Measurements from ENCODE around the gene SLC22A8.
"Not testable (repeated sequence)": the region's sequence is repeated elsewhere in the genome, so short reads cannot be mapped to it uniquely, and the experiment has no call there.

The SLC22A8 gene

DNA sequence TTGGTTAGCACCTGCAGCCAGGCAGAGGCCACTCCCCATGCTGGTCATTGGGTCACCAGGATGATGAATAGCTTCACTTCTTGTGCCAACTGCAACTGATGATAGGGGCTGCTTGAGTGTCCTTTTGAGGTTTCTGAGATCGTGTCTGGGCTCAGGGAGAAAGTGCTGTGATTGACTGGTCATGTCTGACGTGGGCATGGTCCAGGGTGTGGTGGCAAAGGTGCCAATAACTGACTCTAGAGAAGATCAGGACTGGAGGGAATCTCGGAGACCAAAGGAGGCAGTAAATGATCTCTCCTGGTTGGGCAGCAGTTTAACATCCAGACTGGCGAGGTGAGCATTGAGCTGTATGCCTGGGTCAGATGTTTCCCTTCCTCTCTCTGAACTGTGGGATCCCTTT, 20.9 kb downstream of the SLC22A8 start:
- no peak overlapping the region for H3K4me3 ChIP-seq (ENCODE audit: low read depth, low read length)

DNA sequence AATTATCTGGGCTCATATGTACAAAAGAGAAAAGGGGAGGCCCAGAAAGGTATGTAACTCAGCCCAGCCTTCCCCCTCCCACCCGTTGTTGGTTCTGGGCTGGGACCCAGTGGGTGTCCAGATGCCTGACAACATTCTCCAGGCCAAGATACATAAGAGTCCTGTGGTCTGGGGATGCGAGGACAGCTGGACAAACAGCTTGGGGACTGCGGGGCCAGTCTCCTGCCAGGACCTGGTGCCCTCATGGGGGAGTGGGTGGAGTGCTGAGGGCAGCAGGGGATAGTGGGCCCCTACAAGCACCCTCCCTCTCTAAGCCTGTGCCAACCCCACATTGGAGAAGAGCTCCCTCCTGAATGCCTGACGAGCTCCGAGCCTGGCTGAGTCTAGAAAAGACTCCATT, 27.4 kb downstream of the SLC22A8 start:
- H3K4me3 ChIP-seq (ENCODE audit: low read depth, low read length), result no peak overlapping the region

DNA sequence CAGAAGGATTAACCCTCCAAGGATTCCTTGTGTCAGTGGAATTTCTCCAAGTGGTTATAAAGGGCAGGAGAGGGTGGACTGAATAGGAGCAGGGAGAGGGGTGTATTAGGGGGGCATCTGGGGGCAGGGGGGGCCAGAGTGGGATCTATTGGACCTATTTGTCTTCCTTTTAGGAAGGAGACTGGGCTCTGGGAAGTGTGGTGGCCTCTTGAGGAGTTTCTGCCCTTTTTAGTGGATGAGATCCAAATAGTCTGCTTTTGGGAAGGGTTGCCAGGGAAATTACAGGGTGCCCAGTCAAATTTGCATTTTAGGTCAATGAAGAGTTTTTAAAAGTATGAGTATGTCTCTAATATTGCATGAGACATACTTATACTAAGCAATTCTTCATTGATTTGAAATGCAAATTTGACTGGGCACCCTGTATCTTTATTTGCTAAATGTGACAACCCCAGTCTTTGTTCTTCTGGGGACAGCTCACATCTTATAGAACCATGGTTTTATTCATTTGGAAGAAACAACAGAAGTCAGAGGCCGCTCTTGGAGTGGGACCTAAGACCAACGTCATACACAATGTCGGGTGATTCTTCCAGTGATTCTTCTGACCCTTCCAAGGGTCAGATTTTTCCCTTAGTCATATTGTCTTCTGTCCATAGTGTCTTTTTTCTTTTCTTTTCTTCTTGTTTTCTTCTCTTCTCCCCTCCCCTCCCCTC, 30.4 kb downstream of the SLC22A8 start:
- no peak overlapping the region for H3K4me3 ChIP-seq (ENCODE audit: low read depth, low read length)

DNA sequence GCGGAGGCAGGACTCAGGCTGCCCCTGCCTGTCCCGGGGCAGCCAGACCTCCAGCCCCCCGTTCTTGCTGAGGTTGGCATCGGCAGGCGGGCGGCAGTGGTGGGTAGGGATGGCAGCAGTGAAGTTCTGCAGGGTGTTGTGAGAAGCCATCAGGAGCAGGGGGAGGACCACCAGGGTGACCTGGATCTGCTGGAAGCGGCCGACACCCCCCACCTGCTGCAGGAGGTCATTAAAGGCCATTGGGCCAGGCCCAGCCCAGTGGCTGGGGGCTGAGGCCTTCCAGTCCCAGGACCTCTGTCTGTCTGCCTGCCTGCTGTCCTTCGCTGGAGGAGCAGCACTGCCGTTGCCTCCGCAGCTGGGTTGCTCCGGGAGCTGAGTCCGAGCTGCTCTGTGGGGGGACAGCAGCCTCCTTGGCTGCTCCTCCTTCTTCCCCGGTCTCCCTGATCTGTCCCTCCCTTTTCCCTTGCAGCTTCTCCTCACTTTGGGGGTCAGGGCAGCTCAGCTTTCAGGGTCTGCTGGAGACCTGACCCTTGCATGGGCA, 31.1 kb downstream of the SLC22A8 start, which contains the start of gene SLC22A6:
TSS of gene SLC22A6 (minus strand) at position 517 of the 541 bp plus-strand sequence. CDS start at position 240, 277 bp downstream.
- H3K4me3 ChIP-seq (ENCODE audit: low read depth, low read length), result no peak within 1 kb of the TSS

DNA sequence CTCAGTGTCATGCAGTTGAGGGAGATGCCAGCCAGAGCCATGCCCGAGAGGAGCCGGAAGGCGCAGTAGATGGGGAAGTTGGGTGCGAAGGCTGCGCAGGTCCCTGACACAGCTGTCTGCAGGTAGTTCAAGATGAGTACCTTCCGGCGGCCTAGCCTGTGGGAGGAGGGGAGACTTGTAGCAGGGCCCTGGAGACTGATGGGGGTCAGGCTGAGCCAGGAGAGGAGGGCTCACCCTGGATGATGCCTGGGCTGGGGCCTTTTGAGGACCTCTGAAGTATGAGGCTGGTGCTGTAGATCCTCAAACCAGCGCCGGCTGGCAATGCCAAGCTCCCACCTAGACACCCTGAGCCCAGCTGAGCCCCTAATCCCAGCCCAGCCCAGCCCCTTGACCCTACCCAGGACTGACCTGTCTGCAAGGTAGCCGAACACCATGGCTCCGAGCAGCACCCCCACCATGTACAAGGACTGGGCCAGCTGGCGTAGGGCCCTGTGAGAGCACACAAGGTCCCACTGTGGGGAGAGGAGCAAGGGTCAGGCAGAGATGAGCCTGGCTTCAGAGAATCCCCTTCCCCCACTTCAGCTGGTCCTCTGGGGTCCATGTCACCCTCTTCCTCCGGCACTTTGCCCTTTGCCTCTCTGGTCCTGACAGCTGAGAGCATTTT, 32.0 kb downstream of the SLC22A8 start:
- H3K4me3 ChIP-seq (ENCODE audit: low read depth, low read length), result no peak overlapping the region

DNA sequence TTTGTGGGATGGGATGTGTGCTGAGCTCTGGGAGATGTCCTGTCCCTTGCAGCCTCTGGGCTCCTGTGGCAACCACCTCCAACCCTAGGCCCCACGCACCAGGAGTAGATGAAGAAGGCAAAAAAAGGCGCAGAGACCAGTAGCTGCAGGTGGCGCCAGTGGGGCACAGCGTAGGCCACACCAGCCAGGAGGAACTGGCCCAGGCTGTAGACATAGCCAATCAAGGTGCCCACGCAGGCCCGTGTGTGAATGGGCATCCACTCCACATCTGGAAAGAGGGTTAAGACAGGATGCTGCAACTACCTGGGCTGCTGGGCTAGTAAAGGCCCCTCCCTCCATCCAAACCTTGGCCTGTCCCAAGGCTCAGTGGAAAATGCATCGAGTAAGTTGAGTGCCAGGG, 33.9 kb downstream of the SLC22A8 start:
- no peak overlapping the region for H3K4me3 ChIP-seq (ENCODE audit: low read depth, low read length)

DNA sequence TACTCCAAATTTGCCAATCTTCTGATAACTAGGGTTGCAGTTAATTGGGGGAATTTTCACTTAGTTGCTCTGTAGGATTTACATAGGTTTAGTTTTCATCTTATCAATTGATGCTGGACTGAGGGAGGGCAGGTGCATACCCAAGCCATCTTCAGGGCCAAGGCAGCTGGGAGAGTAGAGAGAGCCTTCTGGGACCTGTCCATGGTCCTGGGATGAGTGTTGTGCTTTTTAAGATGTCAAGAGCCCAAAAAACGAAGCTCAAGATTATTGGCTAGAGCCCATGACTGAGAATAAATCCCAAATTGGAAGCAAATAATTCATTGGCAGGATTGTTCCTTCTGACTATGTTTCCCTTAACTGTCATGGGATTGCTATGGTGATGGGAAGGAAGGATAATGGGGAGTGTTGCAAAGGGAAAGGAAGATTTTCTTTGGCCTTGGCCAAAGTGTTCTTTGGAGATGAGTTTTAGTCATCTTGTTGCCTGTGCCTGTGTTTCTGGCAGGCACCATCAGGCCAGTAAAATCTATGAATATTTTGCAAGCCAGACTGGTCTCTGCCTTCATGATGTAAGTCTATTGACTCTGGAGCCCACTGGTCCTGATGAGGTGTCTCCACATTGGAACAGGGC, 35.4 kb downstream of the SLC22A8 start:
- H3K4me3 ChIP-seq (ENCODE audit: low read depth, low read length), result no peak overlapping the region

DNA sequence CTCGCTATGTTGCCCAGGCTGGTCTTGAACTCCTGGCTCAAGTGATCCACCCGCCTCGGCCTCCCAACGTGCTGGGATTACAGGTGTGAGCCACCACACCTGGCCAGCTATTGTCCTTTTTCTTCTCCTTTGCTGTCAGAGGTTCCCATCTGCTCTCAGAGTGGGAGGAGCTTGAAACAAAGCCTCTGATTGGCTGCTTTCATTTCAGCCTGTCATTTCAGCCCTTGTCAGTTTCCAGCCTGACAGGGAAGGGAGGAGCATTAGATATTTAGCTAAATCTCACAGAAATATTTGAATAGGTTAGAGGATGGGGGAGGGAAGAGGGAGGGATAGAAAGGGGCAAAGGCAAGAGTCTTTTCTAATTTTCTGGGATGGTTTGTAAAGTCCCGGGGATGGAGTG, 39.5 kb downstream of the SLC22A8 start:
- no peak overlapping the region for H3K4me3 ChIP-seq (ENCODE audit: low read depth, low read length)

DNA sequence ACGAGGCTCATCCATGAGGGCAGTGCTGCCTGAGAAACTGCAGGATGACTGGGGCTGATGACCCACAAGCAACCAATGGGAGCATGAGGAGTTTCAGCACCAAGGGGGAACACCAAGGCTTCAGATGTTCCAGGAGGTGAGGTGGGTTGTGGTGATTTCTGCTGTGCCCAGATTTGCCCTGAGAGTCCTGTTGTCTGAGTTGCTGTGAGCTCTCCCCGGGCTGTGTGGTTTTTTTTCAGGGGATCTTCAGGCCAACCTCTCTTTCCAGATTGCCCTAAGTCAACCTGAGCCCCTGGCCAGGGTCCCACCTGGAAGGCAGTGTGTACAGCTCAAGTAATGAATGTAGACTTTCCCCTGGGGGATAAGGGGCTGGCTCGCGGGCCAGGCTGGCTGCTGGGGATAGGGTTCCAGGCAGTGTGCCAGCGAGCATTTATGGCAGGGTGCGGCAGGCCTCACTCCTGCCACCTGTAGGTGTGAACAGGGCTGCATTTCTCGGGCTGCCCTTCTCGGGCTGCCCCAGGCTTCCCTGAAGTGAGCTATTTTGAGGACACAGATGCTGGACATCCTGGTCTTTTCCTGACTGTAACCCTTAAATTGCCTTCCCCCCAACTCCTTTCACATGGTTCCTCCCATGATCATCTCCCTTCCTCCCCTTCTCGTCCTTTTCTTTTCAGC, 40.7 kb downstream of the SLC22A8 start:
- no peak overlapping the region for H3K4me3 ChIP-seq (ENCODE audit: low read depth, low read length)

DNA sequence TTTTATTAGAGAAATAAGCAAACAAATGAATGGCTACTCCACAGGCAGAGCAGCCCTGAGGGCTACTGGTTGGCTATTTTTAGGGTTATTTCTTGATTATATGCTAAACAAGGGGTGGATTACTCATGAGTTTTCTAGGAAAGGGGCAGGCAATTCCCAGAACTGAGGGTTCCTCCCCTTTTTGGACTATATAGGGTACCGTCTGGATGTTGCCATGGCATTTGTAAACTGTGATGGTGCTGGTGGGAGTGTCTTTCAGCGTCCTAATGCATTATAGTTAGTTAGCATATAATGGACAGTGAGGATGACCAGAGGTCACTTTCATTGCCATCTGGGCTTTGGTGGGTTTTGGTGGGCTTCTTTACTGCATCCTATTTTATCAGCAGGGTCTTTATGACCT, 50.1 kb downstream of the SLC22A8 start:
- H3K4me3 ChIP-seq (ENCODE audit: low read depth, low read length), result no peak overlapping the region

DNA sequence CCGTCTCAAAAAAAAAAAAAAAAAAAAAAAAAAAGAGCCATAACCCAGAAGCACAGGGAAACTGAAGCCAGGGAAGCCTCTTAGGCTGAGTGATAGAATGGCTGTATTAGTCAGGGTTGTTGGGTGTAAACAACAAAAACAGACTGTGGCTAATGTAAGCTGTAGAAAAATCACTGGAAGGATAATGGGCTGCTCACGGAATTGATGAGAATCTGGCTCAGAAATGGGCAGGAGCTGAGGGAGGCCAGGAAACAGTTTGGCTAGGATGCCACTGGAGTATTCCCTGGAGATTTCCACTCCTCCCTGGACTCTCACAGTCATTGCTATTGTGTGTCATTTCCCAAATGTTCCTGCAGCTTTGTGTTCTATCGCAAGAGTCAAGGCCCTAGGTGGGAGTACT, 53.2 kb downstream of the SLC22A8 start:
- H3K4me3 ChIP-seq (ENCODE audit: low read depth, low read length), result no peak overlapping the region

DNA sequence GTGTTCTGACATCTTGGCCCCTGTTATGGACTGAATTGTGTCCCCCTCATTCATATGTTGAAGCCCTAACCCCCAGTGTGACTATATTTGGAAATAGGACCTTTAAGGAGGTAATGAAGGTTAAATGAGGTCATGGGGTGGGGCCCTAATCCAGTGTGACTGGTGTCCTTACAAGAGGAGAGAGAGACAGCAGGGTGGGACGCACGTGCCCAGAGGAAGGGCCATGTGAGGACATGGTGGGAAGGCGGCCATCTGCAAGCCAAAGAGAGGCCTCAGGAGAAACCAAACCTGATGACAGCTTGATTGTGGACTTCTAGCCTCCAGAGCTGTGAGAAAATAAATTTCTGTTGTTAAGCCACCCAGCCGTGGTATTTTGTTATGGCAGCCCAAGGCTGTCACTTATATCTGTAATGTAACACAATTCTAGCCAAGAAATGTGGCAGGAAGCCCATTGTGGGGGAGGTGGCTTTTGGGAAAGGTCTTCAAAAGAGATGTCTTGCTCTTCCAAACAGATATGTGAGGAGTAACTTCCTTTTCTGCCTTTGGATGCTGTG, 54.5 kb downstream of the SLC22A8 start:
- H3K4me3 ChIP-seq (ENCODE audit: low read depth, low read length), result no peak overlapping the region

DNA sequence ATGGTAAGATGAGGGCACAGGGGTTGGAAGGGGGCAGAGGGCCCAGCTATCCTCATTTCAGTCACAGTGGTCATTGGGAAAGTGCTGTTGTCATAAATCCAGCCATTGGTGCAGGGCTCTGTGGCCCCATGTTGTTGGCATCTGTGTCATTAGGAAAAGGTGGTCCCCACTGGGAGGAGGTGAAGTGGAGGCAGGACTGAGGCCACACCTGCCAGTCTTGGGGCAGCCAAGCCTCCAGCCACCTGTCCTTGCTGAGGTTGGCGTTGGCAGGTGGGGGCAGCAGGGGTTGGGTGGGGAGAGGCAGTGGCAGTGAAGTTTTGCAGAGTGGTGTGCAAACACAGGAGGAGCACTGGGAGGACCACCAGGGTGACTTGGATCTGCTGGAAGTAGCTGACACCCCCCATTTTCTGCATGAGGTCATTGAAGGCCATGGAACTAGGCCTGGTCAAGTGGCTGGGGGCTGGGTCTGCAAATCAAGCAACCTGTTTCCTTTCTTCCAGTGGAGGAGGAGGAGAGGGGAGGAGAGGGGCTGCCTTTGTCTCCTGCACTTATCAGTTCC, 56.1 kb downstream of the SLC22A8 start:
- no peak overlapping the region for H3K4me3 ChIP-seq (ENCODE audit: low read depth, low read length)

DNA sequence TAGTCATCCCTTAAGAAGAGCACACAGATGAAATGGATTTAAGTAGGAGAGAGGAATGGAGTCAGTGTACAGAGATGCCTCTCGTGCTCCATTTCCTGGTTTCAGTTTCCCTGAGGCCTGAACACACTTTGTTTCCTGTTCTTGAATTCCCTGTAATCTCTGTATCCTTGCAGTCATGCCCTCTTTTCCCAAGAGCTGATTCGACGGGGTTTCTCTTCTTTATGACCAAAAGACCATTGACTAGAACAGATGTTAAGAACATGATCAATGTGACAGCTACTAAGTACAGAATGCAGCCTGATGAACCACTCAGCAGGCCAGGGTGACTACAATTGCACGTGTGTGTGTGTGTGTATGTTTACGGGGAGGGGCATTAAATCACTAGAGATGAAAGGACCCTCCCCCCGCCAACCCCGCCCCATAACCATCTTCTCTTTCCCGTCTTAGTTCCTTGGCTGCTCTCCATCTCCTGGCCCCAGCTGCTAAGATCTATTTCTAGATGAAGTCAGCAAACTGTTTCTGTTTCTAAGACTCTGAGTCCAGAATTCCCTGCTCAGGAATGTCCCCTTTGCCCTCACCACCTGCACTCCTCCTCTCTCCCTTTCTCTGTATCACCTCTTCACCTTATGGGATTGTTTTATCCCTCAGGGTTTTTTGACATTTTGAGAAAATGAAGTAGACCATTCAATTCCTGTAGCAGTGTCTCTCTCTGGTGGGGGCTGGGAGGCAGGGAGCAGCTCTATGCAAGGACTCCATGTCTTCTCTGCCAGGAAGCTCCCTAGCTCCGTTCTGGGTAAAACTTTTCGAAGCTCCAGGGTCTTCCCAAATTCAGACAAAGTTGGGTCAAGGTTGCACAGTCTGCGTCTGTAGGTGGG, 56.9 kb downstream of the SLC22A8 start:
- no peak overlapping the region for H3K4me3 ChIP-seq (ENCODE audit: low read depth, low read length)

DNA sequence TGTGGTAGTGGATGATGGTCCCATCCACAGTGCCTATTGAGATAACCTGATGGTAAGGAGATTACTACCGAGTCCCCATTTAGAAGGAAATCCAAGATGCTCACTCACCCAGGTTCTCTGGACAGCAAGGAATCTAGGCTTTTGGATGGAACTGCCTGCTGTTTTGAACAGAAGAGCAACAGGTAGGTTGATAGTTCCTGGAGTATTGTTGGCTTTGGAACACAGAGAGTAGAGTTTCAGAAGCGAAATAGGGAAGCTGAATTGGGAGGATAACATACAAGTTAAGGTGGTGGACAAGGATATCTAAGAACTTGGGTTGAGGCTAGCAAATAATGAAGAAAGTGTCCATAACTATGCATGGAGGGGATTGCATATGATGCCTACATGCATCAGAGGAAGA, 58.5 kb downstream of the SLC22A8 start:
- no peak overlapping the region for H3K4me3 ChIP-seq (ENCODE audit: low read depth, low read length)

DNA sequence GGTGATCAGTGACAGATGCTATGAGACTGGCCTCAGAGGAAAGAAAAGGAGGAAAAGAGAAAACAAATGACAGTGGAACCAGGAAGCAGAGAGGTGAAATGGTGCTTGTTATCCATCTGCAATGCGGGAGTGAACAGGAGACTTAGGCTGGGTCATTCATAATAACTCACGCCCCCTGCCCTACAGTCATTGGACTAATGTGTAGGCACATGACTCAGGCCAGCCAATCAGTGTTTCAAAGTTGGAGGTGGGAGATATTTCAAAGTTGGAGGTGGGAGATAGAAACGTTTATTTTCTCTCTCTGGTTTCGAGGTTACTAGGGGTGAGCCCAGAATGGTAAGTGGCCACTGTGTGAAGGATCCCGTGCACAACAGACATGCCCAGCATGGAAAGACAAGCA, 61.2 kb downstream of the SLC22A8 start:
- H3K4me3 ChIP-seq (ENCODE audit: low read depth, low read length), result no peak overlapping the region

DNA sequence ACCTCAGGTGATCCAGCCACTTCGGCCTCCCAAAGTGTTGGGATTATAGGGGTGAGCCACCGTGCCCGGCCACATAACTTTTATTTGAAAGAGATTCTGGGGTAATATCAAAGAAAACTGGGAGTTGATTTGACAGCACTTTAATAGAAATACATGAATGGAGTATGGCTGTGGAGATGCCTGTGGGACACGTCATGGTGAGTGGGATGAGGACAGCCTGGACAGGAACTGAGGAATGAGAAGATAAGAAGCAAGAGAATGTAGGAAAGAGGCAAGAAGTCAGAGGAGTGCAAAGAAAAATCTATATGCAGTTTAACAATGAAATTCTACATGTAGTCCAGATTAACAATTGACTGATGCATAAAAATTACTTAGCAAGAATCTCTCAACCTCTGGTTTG, 61.8 kb downstream of the SLC22A8 start:
- H3K4me3 ChIP-seq (ENCODE audit: low read depth, low read length), result no peak overlapping the region

DNA sequence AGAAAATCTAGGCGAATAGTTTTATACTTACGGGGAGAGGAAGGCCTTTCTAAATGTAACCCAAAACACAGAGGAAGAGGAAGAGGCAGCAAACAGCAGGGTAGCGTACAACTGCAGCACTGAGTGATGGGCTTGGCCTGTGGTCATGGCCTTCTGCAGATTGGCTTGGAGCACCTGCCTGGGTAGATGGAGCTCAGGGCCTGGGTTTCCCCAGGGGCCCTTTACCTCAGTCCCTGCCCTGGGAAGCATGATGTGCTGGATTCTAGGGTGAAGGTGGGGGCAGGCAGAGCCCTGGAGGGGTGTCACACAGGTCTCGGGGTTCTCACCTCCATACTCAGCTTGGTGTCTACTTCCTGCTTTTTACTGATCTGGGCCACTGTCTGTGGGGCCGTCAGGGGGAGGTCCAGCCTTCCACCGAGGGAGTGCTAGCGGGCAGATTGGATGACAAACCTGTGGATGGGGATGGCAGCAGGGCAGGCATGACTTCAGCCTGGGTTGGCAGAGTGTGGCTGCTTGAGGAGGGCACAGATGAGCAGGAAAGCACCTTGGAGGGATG, 66.8 kb downstream of the SLC22A8 start:
- no peak overlapping the region for H3K4me3 ChIP-seq (ENCODE audit: low read depth, low read length)

DNA sequence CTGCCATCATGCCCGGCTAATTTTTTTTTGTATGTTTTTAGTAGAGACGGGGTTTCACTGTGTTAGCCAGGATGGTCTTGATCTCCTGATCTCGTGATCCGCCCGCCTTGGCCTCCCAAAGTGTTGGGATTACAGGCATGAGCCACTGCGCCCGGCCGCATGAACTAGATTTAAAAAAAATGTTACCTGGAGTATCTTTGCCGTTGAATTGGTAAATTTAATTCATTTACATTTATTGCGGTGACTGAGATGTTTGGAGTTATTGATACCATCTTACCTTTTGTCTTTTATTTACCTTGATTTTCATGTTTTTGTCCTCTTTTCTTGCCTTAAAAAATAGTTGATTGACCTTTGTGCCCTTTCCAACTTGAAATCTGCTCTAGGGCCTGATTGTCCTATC, 70.1 kb downstream of the SLC22A8 start:
- not testable (repeated sequence) for H3K4me3 ChIP-seq (ENCODE audit: low read depth, low read length)
